Caco-2 (cell line): ENCODE measurements around the gene MEX3D. TPM values are rescaled to one million over a fixed set of nuclear protein-coding genes. Genes with fewer than 3 reads are reported as not detected.
"Not testable (repeated sequence)": the region's sequence is repeated elsewhere in the genome, so short reads cannot be mapped to it uniquely, and the experiment has no call there.

Experiments
- BruUV-seq: library from RNA; stranded (reverse); fragments of 400-500 nt; replicated peaks from 2 replicates; lab custom pipeline; 2021; lab: Mats Ljungman, UMichigan
- CTCF ChIA-PET: fragments of 300-600 bp; sonication (Branson Sonifier 250); formaldehyde crosslinking; loops from one replicate; lab custom pipeline; 2022; ENCODE audit warnings: antibody characterized with exemption; lab: Charles Lee
- POLR2A ChIA-PET: fragments of 300-600 bp; sonication (Branson Sonifier 250); formaldehyde crosslinking; loops from one replicate; lab custom pipeline; 2022; ENCODE audit warnings: antibody characterized with exemption; lab: Charles Lee
- DNase-seq, 2 experiments: peaks; one replicate each; pipeline versions ENCODE4 v3.0.0 to v3.0.0-alpha.2; 2020 to 2022
- H3K27me3 ChIP-seq: replicated peaks from 2 replicates; pipeline ENCODE4 v1.6.0; 2011; ENCODE audit warnings: low read length; ENCODE audit not compliant: control insufficient read depth, insufficient read depth
- H3K36me3 ChIP-seq: 2 replicates; pipeline ENCODE4 v1.5.1; 2011; ENCODE audit warnings: low read length; ENCODE audit not compliant: control insufficient read depth, insufficient read depth
- H3K4me1 ChIP-seq: fragments of 250-450 bp; sonication (Bioruptor Pico); 2 replicates; pipeline ENCODE4 v1.5.1; 2020; ENCODE audit warnings: mild to moderate bottlenecking
- H3K4me3 ChIP-seq: 2 replicates; pipeline ENCODE4 v1.5.1; 2011; ENCODE audit warnings: low read depth, mild to moderate bottlenecking, control low read depth, low read length
- H3K9me3 ChIP-seq: fragments of 250-450 bp; sonication (Bioruptor Pico); 2 replicates; pipeline ENCODE4 v1.5.1; 2020; ENCODE audit warnings: mild to moderate bottlenecking, moderate library complexity
- H3K27ac Mint-ChIP-seq: one replicate; pipeline ENCODE4 v1.8.0; 2022; ENCODE audit warnings: mixed read lengths; ENCODE audit not compliant: unreplicated experiment
- H3K27me3 Mint-ChIP-seq: one replicate; pipeline ENCODE4 v1.8.0; 2022; ENCODE audit warnings: mixed read lengths; ENCODE audit not compliant: insufficient read depth, unreplicated experiment
- H3K36me3 Mint-ChIP-seq: one replicate; pipeline ENCODE4 v1.8.0; 2022; ENCODE audit warnings: mild to moderate bottlenecking, mixed read lengths; ENCODE audit not compliant: insufficient read depth, unreplicated experiment
- H3K4me1 Mint-ChIP-seq: one replicate; pipeline ENCODE4 v1.8.0; 2022; ENCODE audit warnings: low read depth, mixed read lengths; ENCODE audit not compliant: unreplicated experiment
- H3K4me3 Mint-ChIP-seq: one replicate; pipeline ENCODE4 v1.8.0; 2022; ENCODE audit warnings: mild to moderate bottlenecking, moderate library complexity, mixed read lengths; ENCODE audit not compliant: unreplicated experiment
- H3K9me3 Mint-ChIP-seq: one replicate; pipeline ENCODE4 v1.8.0; 2022; ENCODE audit warnings: mixed read lengths; ENCODE audit not compliant: unreplicated experiment
- intact Hi-C: fragments of 100-400 bp; cut with micrococcal nuclease; formaldehyde crosslinking; loops from one replicate; pipeline ENCODE4 v1.10.0; 2022; ENCODE audit not compliant: unreplicated experiment
- total RNA-seq: library from RNA; stranded (reverse); gene quantifications from 2 replicates; pipeline ENCODE4 v1.2.3, GENCODE V29; 2022
- TF ChIP-seq, protein P1 (sequence below), 2 experiments: fragments of 200-600 bp in 1 of 2; IDR thresholded peaks; 1 replicate in 1 of 2; 2 replicates in 1 of 2; pipeline versions ENCODE4 v1.5.1 to v1.8.0; 2011 to 2022; ENCODE audit warnings: antibody characterized with exemption in 1 of 2, control low read depth in 1 of 2, inconsistent platforms in 1 of 2, low read depth in 1 of 2, low read length in 1 of 2, mild to moderate bottlenecking in 1 of 2, moderate library complexity in 1 of 2; ENCODE audit not compliant: insufficient read depth in 1 of 2, severe bottlenecking in 1 of 2, unreplicated experiment in 1 of 2

The MEX3D gene
- total RNA-seq, 1 experiment from 2014 or later, result 52.1 TPM

DNA sequence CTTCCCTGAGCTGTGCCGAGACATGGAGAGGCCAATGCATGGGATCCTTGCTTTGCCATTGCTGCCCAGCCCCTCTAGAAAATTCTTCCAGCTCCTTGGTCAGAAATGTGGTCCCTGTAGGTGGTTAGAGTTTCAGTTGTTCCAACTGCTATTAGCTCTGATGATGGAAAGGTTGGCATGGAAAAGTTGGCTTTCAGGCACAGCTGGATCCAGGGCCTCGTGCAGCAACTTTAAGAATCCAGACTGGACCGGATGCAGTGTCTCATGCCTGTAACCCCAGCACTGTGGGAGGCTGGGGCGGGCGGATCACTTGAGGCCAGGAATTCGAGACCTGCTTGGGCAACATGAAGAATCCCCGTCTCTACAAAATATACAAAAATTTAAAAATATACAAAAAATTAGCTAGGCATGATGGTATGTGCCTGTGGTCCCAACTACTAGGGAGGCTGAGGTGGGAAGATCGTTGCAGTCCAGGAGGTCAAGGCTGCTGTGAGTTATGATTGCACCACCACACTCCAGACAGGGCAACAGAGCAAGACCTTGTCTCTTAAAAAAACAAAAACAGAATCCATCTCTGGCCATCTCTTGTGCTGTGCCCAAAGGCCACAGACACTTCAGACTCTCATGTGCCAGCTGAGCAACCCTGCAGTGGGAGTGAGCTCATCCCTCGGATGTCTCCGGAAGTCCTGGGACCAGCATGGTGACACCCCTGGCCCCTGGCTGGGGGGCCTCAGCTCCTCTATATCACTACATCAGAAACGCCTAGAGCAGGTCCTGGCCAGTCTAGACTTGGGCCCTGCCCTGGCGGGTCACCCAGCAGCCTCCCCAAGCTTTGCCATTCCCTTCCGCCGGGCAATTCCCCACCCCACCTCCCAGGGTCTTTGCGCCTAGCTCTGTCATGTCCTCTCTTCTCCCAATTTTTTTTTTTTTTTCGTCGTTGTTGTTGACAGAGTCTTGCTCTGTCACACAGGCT, 16.8 kb downstream of the MEX3D start:
- intact Hi-C loops, result no loop called here
- CTCF ChIA-PET, result no interaction called here

DNA sequence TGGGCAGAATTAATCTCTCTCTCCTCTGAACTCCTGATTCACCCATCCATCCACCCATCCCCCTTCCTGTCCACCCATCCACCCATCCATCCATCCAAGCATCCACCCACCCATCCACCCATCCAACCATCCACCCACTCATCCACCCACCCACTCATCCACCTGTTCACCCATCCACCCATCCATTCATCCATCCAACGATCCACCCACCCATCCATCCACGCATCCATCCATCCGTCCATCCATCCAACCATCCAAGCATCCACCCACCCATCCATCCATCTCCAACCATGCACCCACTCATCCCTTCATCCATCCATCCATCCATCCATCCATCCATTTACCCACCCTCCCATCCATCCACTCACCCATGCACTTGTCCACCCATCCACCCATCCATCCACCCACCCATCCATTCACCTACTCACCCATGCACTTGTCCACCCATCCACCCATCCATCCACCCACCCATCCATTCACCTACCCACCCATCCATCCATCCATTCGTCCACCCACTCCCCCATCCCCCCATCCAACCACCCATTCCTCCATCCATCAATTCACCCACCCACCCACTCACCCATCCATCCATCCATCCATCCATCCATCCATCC, 18.7 kb downstream of the MEX3D start:
- POLR2A ChIA-PET, result no interaction called here
- Mint-ChIP-seq H3K27ac (no peak overlapping the region), H3K4me1 (no peaks in the 10 kb centered on the region), H3K36me3 (peaks cover 11% of the 10 kb centered on the region), H3K9me3 (no peaks in the 10 kb centered on the region), H3K27me3 (no peaks in the 10 kb centered on the region), H3K4me3 (no peak overlapping the region)
- H3K4me3 ChIP-seq, result no peak overlapping the region
- H3K9me3 ChIP-seq, result no peaks in the 10 kb centered on the region
- DNase-seq, result no peak
- CTCF ChIA-PET, result no interaction called here
- H3K27me3 ChIP-seq, result no peaks in the 10 kb centered on the region
- BruUV-seq, result no TSS peak
- intact Hi-C loops, result loop anchor here (5.0 kb wide), 1 partner anchor 123 kb away; no protein-coding TSS in a partner anchor
- TF ChIP-seq, protein P1, sequence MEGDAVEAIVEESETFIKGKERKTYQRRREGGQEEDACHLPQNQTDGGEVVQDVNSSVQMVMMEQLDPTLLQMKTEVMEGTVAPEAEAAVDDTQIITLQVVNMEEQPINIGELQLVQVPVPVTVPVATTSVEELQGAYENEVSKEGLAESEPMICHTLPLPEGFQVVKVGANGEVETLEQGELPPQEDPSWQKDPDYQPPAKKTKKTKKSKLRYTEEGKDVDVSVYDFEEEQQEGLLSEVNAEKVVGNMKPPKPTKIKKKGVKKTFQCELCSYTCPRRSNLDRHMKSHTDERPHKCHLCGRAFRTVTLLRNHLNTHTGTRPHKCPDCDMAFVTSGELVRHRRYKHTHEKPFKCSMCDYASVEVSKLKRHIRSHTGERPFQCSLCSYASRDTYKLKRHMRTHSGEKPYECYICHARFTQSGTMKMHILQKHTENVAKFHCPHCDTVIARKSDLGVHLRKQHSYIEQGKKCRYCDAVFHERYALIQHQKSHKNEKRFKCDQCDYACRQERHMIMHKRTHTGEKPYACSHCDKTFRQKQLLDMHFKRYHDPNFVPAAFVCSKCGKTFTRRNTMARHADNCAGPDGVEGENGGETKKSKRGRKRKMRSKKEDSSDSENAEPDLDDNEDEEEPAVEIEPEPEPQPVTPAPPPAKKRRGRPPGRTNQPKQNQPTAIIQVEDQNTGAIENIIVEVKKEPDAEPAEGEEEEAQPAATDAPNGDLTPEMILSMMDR (IDR thresholded peaks at IDR 0.05; ENCODE audit: insufficient read depth in 1 of 2, low read depth in 1 of 2, low read length in 1 of 2, severe bottlenecking in 1 of 2, unreplicated experiment in 1 of 2), result no peak
- no peaks in the 10 kb centered on the region for H3K4me1 ChIP-seq
- no peaks in the 10 kb centered on the region for H3K36me3 ChIP-seq

More for the DNA sequence above, 16.8 kb downstream of the MEX3D start:
- POLR2A ChIA-PET, result no interaction called here
- H3K4me3 Mint-ChIP-seq, result no peak overlapping the region
- no peaks in the 10 kb centered on the region for H3K4me1 Mint-ChIP-seq
- no peak for DNase-seq
- no peaks in the 10 kb centered on the region for H3K9me3 ChIP-seq
- H3K27ac Mint-ChIP-seq, result no peak overlapping the region
- no peak overlapping the region for H3K4me3 ChIP-seq
- H3K36me3 ChIP-seq, result no peaks in the 10 kb centered on the region
- no peaks in the 10 kb centered on the region for H3K27me3 Mint-ChIP-seq
- no peaks in the 10 kb centered on the region for H3K27me3 ChIP-seq
- no peaks in the 10 kb centered on the region for H3K4me1 ChIP-seq
- no TSS peak for BruUV-seq
- H3K36me3 Mint-ChIP-seq, result peaks cover 11% of the 10 kb centered on the region
- no peaks in the 10 kb centered on the region for H3K9me3 Mint-ChIP-seq
- TF ChIP-seq, protein P1 (IDR thresholded peaks at IDR 0.05; ENCODE audit: insufficient read depth in 1 of 2, low read depth in 1 of 2, low read length in 1 of 2, severe bottlenecking in 1 of 2, unreplicated experiment in 1 of 2), result no peak

DNA sequence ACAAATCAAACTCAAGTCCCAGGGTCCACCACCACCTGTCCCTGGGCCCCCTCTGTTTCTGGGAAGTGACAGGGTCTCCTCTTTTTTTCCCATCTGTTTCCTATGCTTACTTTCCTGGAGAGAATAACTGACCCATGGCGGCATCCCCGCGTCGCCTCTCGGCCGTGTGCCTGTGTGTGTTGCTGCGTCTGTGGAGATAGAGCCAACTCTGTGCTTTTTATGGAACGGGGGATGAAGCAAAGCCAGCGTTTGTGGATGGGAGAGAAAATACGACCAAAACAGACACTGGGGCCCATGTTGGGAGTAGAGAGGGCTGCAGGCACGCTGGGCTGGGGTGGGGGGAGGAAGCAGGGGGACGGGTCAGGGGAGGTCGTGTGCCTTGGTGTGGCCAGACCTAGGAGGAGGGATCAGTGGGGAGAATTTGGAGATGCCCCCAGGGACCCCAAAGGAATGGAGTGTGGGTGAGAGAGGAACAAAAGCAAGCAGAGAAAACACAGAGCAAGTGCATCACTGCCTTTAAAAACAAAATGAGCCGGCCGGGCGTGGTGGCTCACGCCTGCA, 27.7 kb downstream of the MEX3D start:
- Histone ChIP-seq H3K27me3 (no peaks in the 10 kb centered on the region), H3K4me1 (no peaks in the 10 kb centered on the region), H3K9me3 (no peaks in the 10 kb centered on the region), H3K4me3 (no peak overlapping the region), H3K36me3 (no peaks in the 10 kb centered on the region)
- peaks cover 3% of the 10 kb centered on the region for H3K27me3 Mint-ChIP-seq
- CTCF ChIA-PET, result no interaction called here
- no peaks in the 10 kb centered on the region for H3K36me3 Mint-ChIP-seq
- POLR2A ChIA-PET, result no interaction called here
- no peaks in the 10 kb centered on the region for H3K9me3 Mint-ChIP-seq
- no peak for DNase-seq
- TF ChIP-seq, protein P1 (IDR thresholded peaks at IDR 0.05; ENCODE audit: insufficient read depth in 1 of 2, low read depth in 1 of 2, low read length in 1 of 2, severe bottlenecking in 1 of 2, unreplicated experiment in 1 of 2), result no peak
- no peaks in the 10 kb centered on the region for H3K4me1 Mint-ChIP-seq
- intact Hi-C loops, result no loop called here
- H3K27ac Mint-ChIP-seq, result no peak overlapping the region
- H3K4me3 Mint-ChIP-seq, result no peak overlapping the region
- no TSS peak for BruUV-seq

DNA sequence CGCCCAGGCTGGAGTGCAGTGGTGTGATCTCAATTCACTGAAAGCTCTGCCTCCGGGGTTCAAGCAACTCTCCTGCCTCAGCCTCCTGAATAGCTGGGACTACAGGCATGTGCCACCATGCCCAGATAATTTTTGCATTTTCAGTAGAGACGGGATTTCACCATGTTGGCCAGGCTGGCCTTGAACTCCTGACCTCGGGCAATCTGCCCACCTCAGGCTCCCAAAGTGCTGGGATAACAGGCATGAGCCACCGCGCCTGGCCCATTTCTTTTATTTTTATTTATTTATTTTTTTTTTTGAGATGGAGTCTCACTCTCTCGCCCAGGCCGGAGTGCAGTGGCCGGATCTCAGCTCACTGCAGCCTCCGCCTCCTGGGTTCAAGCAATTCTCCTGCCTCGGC, 28.4 kb downstream of the MEX3D start:
- H3K4me1 Mint-ChIP-seq, H3K27ac Mint-ChIP-seq, H3K27me3 Mint-ChIP-seq, H3K4me3 Mint-ChIP-seq, H3K9me3 ChIP-seq, H3K36me3 ChIP-seq, intact Hi-C loops, DNase-seq, H3K27me3 ChIP-seq, H3K36me3 Mint-ChIP-seq, H3K4me1 ChIP-seq, BruUV-seq, POLR2A ChIA-PET, CTCF ChIA-PET, H3K9me3 Mint-ChIP-seq, H3K4me3 ChIP-seq: not testable (repeated sequence)
